Ectodermal cell (in vitro differentiated cells): ENCODE data around the gene KLHL29.

Source experiments
- H3K27ac ChIP-seq: 2 replicates; pipeline ENCODE4 v1.7.0; 2013; ENCODE audit warnings: mild to moderate bottlenecking, low read depth, low read length; ENCODE audit not compliant: insufficient read depth, poor library complexity, severe bottlenecking
- H3K27me3 ChIP-seq: 2 replicates; pipeline ENCODE4 v1.7.0; 2013; ENCODE audit warnings: mild to moderate bottlenecking, low read length; ENCODE audit not compliant: insufficient read depth, control insufficient read depth, poor library complexity, severe bottlenecking
- H3K36me3 ChIP-seq: one replicate; pipeline ENCODE4 v1.7.0; 2013; ENCODE audit warnings: low read length; ENCODE audit not compliant: control insufficient read depth, insufficient read depth
- H3K4me1 ChIP-seq: one replicate; pipeline ENCODE4 v1.7.0; 2013; ENCODE audit warnings: low read length; ENCODE audit not compliant: control insufficient read depth, insufficient read depth
- H3K4me3 ChIP-seq: 2 replicates; pipeline ENCODE4 v1.7.0; 2013; ENCODE audit warnings: low read depth, low read length, control low read depth; ENCODE audit not compliant: insufficient read depth
- H3K9me3 ChIP-seq: 2 replicates; pipeline ENCODE4 v1.7.0; 2013; ENCODE audit warnings: mild to moderate bottlenecking, low read length, moderate library complexity; ENCODE audit not compliant: control insufficient read depth
- WGBS, 2 experiments: methylation state at CpG; one replicate each; pipeline ENCODE4 v1.1.7; 2013; ENCODE audit warnings: missing lambda C conversion rate in 2 of 2; 5-methylcytosine and 5-hydroxymethylcytosine counted together

Gene KLHL29

DNA sequence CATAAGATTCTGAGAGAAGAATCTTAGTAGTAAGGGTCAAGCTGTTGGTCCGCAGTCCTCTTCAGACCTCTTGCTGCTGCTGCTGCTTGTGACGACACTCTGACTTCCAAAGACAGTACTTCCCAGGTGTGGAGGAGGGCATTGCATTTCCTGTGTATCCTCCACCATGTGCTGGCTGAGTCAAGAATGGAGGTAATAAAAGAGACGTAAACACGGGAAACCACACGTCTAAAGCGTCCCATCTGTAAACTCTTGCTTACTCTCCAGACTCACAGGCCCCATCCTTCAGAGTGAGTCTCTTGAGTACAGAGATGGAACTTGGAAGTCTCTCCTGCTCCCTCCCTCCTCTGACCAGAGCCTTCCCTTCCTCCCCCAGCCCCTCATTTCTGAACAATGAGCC, 25.6 kb downstream of the KLHL29 start:
- Histone ChIP-seq H3K36me3 (no peaks in the 10 kb centered on the region), H3K27ac (no peak overlapping the region), H3K4me1 (no peaks in the 10 kb centered on the region), H3K9me3 (no peaks in the 10 kb centered on the region), H3K27me3 (no peaks in the 10 kb centered on the region), H3K4me3 (no peak overlapping the region)
- WGBS, 2 experiments = 95 to 97% methylated on average over 6 of the region's 6 CpGs

DNA sequence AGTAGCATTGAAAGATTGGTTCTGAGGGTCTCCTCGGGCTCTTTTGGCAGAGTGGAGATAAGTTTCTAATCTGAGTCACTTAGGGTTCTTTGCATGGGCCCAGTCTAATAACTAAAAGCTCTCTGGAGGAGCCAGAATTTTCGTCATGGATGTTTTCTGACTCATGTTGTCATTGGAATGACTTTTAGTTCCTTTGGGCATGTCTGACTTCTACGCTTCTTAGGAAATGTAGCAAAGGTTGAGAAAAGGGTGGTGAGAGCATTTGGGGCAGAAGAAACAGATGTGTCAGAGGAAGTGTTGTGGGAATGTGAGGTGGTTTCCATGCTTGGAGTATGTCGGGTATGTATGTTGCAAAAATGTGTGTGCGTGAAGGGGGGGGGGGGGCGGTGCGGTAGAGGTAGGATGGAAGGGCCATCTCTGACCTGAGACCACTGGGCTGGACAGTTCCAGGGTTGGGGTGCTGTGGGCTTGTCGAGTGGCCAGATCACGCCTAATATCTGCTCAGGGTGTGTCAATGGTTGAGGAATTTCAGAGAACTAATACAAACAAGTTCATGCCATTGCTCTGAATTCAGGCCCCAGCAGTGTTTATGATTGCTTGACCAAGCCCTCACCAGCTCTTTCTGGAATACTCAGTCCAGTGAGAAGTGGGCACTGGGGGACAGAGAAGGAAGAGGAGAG, 26.9 kb downstream of the KLHL29 start:
- Histone ChIP-seq H3K9me3 (no peaks in the 10 kb centered on the region), H3K27ac (no peak overlapping the region), H3K4me1 (no peaks in the 10 kb centered on the region), H3K36me3 (no peaks in the 10 kb centered on the region), H3K4me3 (no peak overlapping the region), H3K27me3 (no peaks in the 10 kb centered on the region)
- 95 to 96% methylated on average over 9 of the region's 9 CpGs for WGBS, 2 experiments

DNA sequence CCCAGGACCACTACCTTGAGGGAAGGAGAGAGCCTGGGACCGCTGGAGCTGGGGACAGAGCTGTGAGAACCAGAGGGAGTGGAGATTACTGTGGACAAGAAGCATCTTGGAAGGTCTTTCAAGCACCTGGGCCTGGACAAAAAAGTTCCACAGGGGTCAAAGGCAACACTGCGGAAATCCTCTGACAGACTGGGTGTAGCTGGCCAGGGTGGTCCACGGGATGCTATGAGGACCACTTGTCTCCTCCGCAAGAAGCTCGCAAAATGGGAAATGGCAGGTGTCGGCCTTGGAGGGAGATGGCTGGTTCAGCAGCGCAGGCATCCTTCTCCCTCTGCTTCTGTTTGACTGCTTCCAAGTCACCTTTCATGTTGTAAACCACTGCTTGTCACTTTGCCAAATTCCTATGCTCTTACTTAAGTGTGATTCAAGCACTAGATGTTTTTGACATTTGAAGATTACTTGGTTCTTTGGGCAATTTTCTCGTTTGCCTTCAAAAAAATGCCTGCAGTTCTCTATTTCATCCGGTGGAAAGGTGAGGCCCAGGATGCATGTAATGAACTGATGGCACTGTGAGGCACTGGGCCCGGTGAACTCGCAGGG, 27.7 kb downstream of the KLHL29 start:
- H3K9me3 ChIP-seq = no peaks in the 10 kb centered on the region
- H3K27me3 ChIP-seq = no peaks in the 10 kb centered on the region
- no peak overlapping the region for H3K27ac ChIP-seq
- H3K4me1 ChIP-seq = no peaks in the 10 kb centered on the region
- H3K36me3 ChIP-seq = no peaks in the 10 kb centered on the region
- no peak overlapping the region for H3K4me3 ChIP-seq
- 90 to 91% methylated on average over 11 of the region's 11 CpGs for WGBS, 2 experiments

DNA sequence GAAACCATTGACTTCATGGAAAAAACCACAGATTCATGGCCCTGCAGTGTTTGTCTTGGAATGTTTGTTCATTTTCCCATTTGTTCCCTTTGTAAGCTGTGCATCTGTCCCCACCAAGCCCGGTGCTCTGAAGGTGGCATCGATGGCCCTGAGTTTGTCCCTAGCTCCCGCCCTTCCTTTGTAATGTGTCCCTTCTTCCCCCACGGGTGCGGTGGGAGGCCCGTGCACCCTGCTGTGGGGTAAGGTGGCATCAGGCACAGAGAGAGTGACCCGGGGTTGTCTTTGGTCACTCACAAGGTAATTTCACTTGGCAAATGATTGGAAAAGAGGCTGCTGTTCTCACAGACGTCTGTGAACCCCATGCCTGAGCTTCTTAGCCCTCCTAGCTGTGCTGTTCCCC, 28.7 kb downstream of the KLHL29 start:
- no peak overlapping the region for H3K27ac ChIP-seq

DNA sequence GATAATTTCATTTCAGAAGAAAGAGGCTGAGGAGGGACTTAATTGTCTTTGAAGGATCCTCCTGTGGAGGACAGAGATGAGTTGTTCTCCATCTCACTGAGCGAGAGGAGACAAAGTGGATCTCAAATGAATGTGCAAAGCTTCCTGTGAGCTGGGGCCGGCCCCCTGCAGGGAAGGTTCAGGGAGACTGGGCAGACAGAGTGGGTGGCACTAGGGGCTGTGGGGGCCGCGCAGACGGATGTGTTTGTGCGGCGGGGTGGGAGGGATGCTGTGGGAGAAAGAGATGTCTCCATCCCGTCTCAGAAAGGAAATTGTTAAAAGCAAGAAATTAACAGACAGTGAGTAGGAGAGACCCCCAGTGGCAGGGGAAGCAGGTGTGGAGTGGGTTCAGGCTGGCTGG, 29.1 kb downstream of the KLHL29 start:
- Histone ChIP-seq H3K36me3 (no peaks in the 10 kb centered on the region), H3K9me3 (no peaks in the 10 kb centered on the region), H3K27ac (no peak overlapping the region), H3K27me3 (no peaks in the 10 kb centered on the region), H3K4me3 (no peak overlapping the region), H3K4me1 (peaks cover 4% of the 10 kb centered on the region)
- WGBS, 2 experiments = 93 to 94% methylated on average over 8 of the region's 8 CpGs

More for the DNA sequence above, 28.7 kb downstream of the KLHL29 start:
- Histone ChIP-seq H3K4me3 (no peak overlapping the region), H3K9me3 (no peaks in the 10 kb centered on the region), H3K36me3 (no peaks in the 10 kb centered on the region), H3K4me1 (peaks cover 4% of the 10 kb centered on the region), H3K27me3 (no peaks in the 10 kb centered on the region)
- 94 to 96% methylated on average over 8 of the region's 8 CpGs for WGBS, 2 experiments

DNA sequence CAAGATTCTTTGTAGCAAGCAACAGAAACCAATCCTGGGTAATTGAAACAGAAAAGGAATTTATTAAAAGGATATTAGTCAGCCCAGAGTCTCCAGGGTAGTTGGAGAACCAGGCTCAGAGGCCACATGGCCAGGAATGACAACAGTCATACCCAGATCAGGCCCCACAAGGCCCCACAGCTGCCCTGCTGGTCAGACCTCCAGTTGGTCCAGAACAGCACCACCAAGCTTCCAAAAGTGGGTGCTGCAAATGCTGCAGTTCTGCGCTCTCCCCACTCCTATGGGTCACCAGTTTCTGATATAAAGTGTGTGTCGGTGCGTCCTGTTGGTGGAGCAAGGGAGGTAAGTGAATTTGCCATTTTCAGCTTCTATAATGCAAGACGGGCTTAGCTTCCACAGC, 29.9 kb downstream of the KLHL29 start:
- Histone ChIP-seq H3K36me3 (no peaks in the 10 kb centered on the region), H3K4me1 (peaks cover 4% of the 10 kb centered on the region), H3K27me3 (no peaks in the 10 kb centered on the region), H3K9me3 (no peaks in the 10 kb centered on the region), H3K4me3 (no peak overlapping the region), H3K27ac (no peak overlapping the region)
- WGBS, 2 experiments = 88 to 89% methylated on average over 4 of the region's 4 CpGs

DNA sequence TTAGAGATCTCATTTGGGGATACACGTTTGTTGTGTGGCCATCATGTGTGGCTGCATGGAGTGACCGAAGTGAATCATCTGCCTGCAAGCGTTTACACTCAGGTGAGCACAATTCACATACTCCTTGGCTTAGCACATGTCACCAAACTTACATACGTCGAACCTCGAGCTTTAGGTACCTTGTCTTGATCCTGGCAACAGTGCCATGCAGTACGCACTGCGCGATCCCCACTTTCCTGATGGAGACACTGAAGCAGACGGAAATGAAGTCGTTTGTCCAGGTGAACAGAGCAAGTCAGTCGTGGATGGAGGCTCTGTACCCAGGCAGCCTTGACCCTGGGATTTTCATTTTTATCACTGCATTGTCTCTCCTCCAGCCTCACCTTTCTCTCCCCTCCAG, 32.3 kb downstream of the KLHL29 start:
- Histone ChIP-seq H3K9me3 (no peaks in the 10 kb centered on the region), H3K36me3 (no peaks in the 10 kb centered on the region), H3K4me3 (no peak overlapping the region), H3K4me1 (peaks cover 4% of the 10 kb centered on the region), H3K27me3 (no peaks in the 10 kb centered on the region), H3K27ac (no peak overlapping the region)
- 93 to 95% methylated on average over 12 of the region's 12 CpGs for WGBS, 2 experiments

DNA sequence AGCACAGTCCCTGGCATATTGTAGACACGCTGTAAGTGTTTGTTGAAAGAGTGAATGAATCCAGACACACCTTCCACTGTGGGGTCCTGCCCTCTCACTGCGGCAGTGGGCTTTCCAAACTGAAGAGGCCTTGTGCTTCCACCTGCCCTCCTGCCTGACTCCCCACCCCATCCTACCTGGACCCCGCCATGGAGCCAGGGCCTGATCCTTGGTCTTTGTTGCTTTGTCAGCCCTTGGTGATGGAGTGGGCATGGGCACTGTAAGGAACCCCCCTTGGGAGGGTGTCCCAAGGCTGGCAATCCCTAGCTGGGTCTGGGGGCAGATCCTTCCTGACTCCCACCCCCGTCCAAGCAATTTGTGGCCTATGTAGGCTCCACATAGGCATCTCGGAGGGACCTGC, 33.1 kb downstream of the KLHL29 start:
- peaks cover 8% of the 10 kb centered on the region for H3K4me1 ChIP-seq
- H3K9me3 ChIP-seq = no peaks in the 10 kb centered on the region
- H3K4me3 ChIP-seq = no peak overlapping the region
- H3K36me3 ChIP-seq = no peaks in the 10 kb centered on the region
- H3K27ac ChIP-seq = no peak overlapping the region
- 92 to 93% methylated on average over 5 of the region's 5 CpGs for WGBS, 2 experiments
- H3K27me3 ChIP-seq = no peaks in the 10 kb centered on the region

DNA sequence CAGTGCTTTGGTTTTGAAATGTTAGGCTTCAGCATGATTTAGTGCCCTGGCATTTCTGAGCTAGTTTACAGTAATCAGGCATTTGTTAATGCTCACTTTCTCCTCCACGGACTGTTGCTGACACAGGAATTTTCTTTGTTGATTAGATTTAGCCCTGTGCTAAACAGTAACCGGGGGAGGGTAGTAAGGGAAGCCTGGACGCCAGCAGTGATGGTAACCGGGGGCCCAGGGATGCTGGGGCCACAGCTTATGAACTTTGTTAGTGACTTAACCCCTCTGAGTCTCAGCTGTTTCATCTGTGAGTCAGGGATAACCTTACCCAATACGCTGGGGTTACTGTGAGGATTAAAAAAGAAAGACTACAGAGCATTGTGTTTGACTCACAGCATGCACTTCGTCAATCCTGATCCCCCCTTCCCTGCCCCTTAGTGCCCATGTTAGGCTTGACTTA, 33.5 kb downstream of the KLHL29 start:
- H3K4me3 ChIP-seq = no peak overlapping the region
- H3K27ac ChIP-seq = no peak overlapping the region

DNA sequence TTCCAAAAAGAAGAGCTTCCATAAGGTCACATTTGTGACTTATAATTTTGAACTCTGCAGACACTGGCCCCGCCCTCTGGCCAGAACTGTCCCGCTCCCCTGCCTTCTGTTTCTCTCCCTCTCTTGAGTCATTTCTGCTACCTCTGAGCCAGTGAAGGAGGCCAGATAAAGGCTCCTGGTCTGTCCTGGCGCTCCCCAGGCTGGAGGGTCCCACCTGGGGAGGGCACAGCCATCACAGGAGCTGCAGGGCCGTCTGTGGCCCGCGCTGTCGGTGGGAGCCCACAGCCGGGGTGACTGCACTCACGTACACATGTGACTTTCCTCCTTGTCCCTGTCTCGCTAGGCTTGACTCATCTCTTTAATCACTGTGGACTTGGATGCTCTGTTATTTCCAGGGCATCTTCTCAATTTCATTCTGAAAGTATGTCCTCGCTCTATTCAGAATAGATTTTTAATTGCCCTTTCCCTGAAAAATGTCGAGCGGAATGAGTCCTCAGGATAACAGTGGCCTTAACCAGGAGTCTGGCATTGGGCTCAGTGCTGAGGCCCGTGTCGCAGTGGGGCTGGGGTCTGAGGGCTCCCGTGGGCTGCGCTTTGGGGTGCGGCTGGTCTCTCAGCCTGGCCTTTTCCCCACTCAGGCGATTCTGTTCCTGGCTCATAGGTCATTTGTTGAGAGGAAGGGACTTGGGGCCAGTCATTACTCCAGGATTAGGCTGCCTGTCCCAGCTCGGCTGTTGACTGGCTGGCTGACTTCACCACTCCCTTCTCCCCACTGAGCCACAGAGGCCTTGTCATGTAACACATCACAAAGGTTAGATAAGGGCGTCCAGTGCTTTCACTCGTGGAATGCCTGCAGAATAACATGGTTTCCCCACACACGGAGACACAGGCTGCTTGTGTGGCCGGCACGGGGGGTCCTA, 34.5 kb downstream of the KLHL29 start:
- Histone ChIP-seq H3K27ac (no peak overlapping the region), H3K36me3 (no peaks in the 10 kb centered on the region), H3K27me3 (no peaks in the 10 kb centered on the region), H3K4me3 (no peak overlapping the region), H3K4me1 (peaks cover 8% of the 10 kb centered on the region), H3K9me3 (no peaks in the 10 kb centered on the region)
- 90 to 93% methylated on average over 25 of the region's 25 CpGs for WGBS, 2 experiments

More for the DNA sequence above, 33.5 kb downstream of the KLHL29 start:
- Histone ChIP-seq H3K9me3 (no peaks in the 10 kb centered on the region), H3K36me3 (no peaks in the 10 kb centered on the region), H3K27me3 (no peaks in the 10 kb centered on the region), H3K4me1 (peaks cover 8% of the 10 kb centered on the region)
- WGBS, 2 experiments = 60 to 70% methylated on average over 6 of the region's 6 CpGs
